ENCODE measurements around the gene AASDHPPT.

AASDHPPT gene

GRCh38 chr11:106087815-106088435 is 10.5 kb downstream of the AASDHPPT start:
- TF ChIP-seq, protein P1, sequence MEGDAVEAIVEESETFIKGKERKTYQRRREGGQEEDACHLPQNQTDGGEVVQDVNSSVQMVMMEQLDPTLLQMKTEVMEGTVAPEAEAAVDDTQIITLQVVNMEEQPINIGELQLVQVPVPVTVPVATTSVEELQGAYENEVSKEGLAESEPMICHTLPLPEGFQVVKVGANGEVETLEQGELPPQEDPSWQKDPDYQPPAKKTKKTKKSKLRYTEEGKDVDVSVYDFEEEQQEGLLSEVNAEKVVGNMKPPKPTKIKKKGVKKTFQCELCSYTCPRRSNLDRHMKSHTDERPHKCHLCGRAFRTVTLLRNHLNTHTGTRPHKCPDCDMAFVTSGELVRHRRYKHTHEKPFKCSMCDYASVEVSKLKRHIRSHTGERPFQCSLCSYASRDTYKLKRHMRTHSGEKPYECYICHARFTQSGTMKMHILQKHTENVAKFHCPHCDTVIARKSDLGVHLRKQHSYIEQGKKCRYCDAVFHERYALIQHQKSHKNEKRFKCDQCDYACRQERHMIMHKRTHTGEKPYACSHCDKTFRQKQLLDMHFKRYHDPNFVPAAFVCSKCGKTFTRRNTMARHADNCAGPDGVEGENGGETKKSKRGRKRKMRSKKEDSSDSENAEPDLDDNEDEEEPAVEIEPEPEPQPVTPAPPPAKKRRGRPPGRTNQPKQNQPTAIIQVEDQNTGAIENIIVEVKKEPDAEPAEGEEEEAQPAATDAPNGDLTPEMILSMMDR (IDR thresholded peaks at IDR 0.05; ENCODE audit: insufficient read depth, low read length, poor library complexity, severe bottlenecking) = peak; percentile 82
- no peaks in the 10 kb centered on the region for H3K36me3 ChIP-seq (ENCODE audit: control insufficient read depth, insufficient read depth, low read length)
- no peak overlapping the region for H3K4me3 ChIP-seq (replicated peaks; ENCODE audit: low read depth, low read length)
- DNase-seq (ENCODE audit: extremely low read depth, insufficient read length) = no peak
- no peaks in the 10 kb centered on the region for H3K27me3 ChIP-seq (replicated peaks; ENCODE audit: control insufficient read depth, insufficient read depth, low read length)

GRCh38 chr11:106088896-106089295 is 11.4 kb downstream of the AASDHPPT start:
- Histone ChIP-seq H3K27me3 (replicated peaks; ENCODE audit: control insufficient read depth, insufficient read depth, low read length) (no peaks in the 10 kb centered on the region), H3K4me3 (replicated peaks; ENCODE audit: low read depth, low read length) (no peak overlapping the region), H3K36me3 (ENCODE audit: control insufficient read depth, insufficient read depth, low read length) (no peaks in the 10 kb centered on the region)
- TF ChIP-seq, protein P1 (IDR thresholded peaks at IDR 0.05; ENCODE audit: insufficient read depth, low read length, poor library complexity, severe bottlenecking) = no peak
- DNase-seq (ENCODE audit: extremely low read depth, insufficient read length) = no peak

- H3K36me3 ChIP-seq (ENCODE audit: control insufficient read depth, insufficient read depth, low read length) = no peaks in the 10 kb centered on the region; the same call in none of the 2 replicates
- no peak overlapping the region; the same call in 1 of the 2 replicates for H3K4me3 ChIP-seq (replicated peaks; ENCODE audit: low read depth, low read length)
- H3K27me3 ChIP-seq (replicated peaks; ENCODE audit: control insufficient read depth, insufficient read depth, low read length) = no peaks in the 10 kb centered on the region
- TF ChIP-seq, protein P1 (IDR thresholded peaks at IDR 0.05; ENCODE audit: insufficient read depth, low read length, poor library complexity, severe bottlenecking) = no peak
- DNase-seq (ENCODE audit: extremely low read depth, insufficient read length) = peak; percentile 38
Observed at GRCh38 chr11:106091480-106092123, 14.1 kb downstream of the AASDHPPT start.

DNA sequence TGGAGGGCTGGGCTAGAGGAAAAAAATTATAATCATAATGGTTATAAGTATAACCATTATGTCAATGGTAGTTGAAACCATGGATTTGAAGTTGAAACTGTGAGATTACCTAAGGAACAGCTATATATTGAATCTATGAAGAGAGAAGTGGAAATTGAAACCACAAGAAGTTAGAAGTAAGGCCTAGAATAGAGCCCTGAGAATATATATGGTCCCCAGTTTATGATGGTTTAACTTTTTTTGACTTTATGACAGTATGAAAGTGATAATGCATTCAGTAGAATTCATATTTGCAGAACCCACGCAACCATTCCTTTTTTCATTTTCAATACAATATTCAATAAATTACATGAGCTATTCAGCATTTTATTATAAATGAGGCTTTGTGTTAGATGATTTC is 15.0 kb downstream of the AASDHPPT start:
- no peak for DNase-seq (ENCODE audit: extremely low read depth, insufficient read length)
- no peaks in the 10 kb centered on the region for H3K27me3 ChIP-seq (replicated peaks; ENCODE audit: control insufficient read depth, insufficient read depth, low read length)
- TF ChIP-seq, protein P1 (IDR thresholded peaks at IDR 0.05; ENCODE audit: insufficient read depth, low read length, poor library complexity, severe bottlenecking) = no peak
- H3K36me3 ChIP-seq (ENCODE audit: control insufficient read depth, insufficient read depth, low read length) = no peaks in the 10 kb centered on the region; the same call in none of the 2 replicates
- no peak overlapping the region for H3K4me3 ChIP-seq (replicated peaks; ENCODE audit: low read depth, low read length)

- DNase-seq (ENCODE audit: extremely low read depth, insufficient read length) = no peak
- no peaks in the 10 kb centered on the region; the same call in none of the 2 replicates for H3K36me3 ChIP-seq (ENCODE audit: control insufficient read depth, insufficient read depth, low read length)
- TF ChIP-seq, protein P1 (IDR thresholded peaks at IDR 0.05; ENCODE audit: insufficient read depth, low read length, poor library complexity, severe bottlenecking) = no peak
- no peaks in the 10 kb centered on the region for H3K27me3 ChIP-seq (replicated peaks; ENCODE audit: control insufficient read depth, insufficient read depth, low read length)
- no peak overlapping the region for H3K4me3 ChIP-seq (replicated peaks; ENCODE audit: low read depth, low read length)
Observed at GRCh38 chr11:106098893-106099553, 21.6 kb downstream of the AASDHPPT start.
